C4-2B (cell line): Measurements from ENCODE around the gene AHCTF1.

Source experiments
- CTCF ChIP-seq: fragments of 450-650 bp; conservative IDR thresholded peaks from 2 replicates; pipeline ENCODE4 v1.5.1; 2017; ENCODE audit warnings: mild to moderate bottlenecking
- ZFX ChIP-seq: fragments of 450-650 bp; IDR thresholded peaks from 2 replicates; pipeline ENCODE4 v1.6.1; 2017

- TF ChIP-seq CTCF (no peak), ZFX (no peak)
Measured at GRCh38 chr1:246933893-246934292, 2.1 kb upstream of the AHCTF1 start.
